Hindlimb muscle (tissue), 1 donor: Measurements from ENCODE around the gene TCEA3. TPM values are rescaled to one million over a fixed set of nuclear protein-coding genes. Genes with fewer than 3 reads are reported as not detected.

ENCODE experiments used
- DNase-seq: peaks from one replicate; pipeline ENCODE4 v3.0.0-alpha.2; 2013
- polyA plus RNA-seq: library from polyadenylated mRNA; unstranded; fragments of 120-200 nt; gene quantifications from one replicate; pipeline ENCODE4 v1.2.1, GENCODE V29; 2013; ENCODE audit not compliant: insufficient read length

TCEA3 gene
- polyA plus RNA-seq: 430 TPM

DNA sequence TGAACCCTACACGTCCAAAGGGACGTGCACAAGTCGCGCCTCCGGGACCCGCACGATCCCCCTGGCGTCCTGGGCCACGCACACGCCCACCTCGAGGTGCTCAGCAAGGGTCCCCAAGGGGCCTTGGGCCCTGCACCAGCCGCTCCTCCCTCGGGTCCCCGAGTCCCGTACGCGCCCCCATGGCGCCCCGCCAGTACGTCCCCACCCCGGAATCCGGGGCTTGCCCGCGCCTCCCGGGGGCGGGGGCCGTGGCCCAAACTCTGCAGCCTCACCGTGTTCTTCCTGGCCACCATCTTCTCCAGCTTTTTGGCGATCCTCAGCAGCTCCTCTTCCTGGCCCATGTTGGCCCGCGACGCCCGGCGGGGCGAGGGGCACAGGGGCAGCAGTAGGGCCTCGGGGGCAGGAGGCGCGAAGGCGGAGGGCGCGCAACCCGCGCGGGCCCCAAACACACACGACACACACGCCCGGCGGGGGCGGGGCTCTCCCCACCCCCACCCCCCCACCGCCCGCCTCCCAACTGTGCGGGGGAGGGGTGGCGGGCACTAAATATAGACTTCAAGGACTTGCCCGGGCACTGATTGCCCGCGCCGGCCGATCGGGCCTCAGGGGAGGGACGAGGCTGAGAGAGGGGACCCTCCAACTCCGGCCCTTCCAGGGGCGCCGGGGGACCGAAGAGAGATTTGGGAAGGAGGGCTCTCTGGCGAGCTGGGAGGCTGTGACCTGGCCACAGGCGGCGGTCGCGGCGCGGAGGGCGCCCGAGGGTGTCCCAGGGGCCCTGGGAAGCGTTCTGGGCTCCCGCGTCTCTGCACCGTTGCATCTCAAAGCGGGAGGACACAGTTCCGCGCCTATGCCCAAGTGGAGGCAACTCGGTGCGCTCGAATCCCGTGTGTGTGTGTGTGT lies at the start of gene TCEA3:
Gene TCEA3 (minus strand): TSS at position 456 of the 900 bp plus-strand sequence. CDS start 115 bp downstream, at position 341.
- DNase-seq: peak; percentile 48

DNA sequence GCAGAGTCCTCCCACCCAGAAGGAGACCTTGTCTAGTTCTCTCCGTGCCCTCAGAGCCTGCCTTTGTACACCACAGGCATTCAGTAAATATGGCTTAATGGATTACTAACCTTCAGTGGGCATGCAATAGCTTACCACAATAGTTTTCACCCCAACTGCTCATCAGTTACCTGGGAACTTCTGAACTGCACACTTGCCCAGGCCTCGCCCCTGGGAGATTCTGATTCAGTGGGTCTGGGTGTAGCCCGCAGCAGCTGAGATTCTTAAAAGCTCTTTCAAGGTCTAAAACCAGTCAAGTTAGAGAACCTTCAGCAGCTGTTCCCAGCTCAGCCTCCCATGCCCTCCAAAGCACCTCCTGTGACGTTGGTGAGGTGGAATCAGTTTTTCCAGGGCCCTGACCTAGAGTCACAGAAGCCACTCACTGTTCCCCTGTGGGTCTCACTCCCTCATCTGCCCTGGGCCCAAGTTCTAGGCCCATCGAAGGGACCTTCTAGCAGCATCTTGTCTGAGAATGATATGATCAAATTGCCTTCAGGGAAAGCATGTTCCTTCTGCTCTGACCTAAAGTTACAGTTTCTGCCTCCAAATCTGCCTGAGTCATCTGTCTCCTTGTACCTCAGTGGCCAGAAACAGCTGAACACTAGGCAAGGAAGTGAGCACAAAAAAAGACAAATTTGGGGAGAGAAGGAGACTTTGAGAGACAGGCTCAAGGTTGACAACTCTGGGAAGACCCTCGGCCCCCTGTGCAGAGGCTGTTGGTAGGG lies 48.7 kb upstream of the TCEA3 start:
- no peak for DNase-seq

DNA sequence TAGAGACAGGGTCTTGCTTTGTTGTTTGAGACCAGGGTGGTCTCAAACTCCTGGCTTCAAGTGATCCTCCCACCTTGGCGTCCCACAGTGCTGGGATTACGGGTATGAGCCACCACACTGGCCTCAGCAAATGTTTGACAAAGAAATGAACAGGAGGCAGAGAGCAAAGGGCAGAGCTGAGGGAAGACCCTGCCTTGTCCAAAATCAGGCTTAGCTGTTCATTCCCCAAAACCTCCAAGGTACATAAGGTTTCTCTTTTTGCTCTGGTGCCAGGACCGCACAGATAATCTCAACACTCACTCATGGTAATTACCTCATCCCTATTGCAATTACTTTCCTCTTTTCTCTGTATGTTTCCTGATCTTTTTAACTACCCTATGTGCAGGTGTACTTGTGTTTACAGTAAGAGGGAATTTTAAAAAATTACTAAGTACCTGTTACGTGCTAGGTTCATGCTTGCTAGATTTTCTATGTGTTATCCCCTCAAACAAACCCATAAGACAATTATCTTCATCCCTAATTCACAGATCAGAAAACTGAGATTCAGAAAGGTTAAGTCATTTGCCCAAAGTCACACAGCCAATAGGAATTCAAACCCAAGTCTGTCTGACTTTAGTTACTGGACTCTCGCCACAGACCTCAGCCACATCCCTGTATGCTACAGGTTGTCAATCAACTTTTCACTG lies 47.9 kb upstream of the TCEA3 start:
- no peak for DNase-seq

DNA sequence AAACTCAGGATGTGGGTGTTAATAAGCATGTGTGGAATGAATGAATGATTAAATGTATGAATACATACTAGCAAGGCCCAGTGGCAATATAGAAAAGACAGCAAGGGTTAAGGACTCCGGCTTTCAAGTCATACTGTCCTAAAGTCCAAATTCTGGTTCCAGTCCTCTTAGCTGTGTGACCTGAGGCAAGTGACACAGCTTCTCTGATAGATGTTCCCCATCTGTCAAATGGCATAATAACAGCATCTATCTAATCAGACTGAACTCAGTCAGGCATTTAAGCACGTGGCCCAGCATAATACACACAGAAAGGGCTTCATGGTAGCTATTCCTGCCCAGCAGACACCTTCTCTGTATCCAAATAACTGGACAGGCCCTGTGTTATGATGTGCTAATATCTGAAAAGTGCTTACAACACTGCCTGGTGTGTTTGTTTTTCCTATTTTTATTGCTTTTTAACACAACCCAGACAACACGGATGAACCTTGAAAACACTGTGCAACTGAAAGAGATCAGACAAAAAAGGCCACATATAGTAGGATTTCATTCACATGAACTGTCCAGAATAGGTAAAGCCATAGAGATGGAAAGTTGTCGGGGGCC lies 47.0 kb upstream of the TCEA3 start:
- no peak for DNase-seq

DNA sequence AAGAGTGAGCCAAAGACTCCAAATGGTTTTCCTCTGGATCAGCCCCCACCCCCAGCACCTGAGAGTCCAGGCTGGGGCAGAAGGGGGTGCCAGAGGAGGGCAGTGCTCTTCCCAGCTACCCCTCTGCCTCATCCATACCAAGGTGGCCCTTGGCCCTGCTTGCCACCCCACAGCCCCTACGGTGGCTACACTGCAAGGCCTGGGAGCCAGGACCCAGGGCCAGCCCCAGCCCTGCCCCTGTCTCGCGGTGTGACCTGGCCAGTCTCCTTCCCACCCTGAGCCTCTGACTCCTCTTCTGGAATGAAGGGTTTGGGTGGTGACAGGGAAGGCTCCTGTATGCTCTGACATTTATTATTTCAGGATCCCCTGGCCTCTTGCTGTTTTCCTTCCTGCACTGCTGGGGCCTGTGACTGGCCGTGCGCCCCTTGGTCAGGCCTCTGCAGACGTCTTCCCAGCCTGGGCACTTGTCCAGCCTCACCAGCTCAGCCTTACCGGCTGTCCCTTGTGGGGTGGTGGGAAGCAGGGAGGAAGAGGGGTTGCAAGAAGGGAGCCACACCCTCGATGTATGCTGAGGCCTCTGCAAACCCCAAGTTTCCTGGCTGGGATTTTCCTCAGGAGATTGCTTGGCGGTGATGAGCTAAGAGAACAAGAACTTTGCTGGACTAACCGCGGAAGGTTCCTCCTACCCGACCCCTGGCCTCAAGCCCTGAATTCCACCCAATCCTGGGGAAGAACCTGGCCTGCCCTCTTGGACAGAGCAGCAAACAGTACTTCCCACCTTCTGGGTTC lies 45.9 kb upstream of the TCEA3 start:
- peak; percentile 63 for DNase-seq

DNA sequence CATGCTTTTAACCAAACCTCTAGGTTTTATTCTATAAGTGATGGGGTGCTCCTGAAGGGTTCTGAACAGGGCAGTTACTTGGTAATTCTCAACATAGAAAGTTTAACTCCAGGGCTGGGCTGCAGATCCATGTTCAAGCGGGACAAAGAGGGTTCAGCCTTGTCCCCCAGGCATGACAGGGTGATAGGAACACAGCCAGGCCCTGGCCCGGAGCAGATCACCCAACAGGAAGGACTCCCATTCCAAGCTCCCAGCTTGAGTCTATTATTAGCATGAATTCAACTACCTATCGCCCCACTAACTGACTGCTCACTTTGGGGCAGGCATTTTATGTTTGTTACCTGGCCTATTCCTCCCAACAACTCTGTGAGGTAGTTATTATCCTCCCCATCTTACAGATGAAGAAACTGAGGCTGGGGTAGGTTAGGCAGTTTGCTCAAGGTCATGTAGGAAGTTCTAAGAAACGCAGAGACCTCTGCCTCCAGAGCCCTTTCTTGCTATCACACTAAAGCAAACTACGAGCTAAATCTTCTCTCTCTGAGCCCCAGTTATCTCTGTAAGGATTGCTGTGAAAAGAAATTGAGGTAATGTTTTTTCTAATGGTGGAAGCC lies 44.9 kb upstream of the TCEA3 start:
- no peak for DNase-seq

DNA sequence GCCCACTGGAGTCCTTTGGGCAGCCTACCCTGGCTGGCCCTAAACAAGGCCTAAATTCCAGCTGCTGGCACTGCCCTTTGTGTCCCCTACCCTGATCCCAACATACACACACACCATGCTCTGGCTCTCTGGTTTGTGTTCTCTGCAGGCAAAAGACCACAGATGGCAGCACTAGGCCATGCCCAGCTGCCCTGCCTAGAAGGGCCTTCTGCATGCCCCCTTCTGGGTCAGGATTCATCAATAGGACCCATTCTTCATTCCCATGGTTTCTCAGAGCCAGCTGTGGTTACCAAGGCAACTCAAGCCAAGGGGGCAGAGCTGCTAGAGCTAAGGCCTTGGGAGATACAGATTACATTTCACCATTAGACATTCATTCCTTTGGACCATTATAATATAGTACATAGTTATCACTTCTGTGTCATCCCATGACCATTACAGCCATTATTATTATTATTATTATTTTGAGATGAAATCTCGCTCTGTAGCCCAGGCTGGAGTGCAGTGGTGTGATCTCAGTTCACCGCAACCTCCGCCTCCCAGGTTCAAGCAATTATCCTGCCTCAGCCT lies 42.0 kb upstream of the TCEA3 start:
- DNase-seq: no peak

DNA sequence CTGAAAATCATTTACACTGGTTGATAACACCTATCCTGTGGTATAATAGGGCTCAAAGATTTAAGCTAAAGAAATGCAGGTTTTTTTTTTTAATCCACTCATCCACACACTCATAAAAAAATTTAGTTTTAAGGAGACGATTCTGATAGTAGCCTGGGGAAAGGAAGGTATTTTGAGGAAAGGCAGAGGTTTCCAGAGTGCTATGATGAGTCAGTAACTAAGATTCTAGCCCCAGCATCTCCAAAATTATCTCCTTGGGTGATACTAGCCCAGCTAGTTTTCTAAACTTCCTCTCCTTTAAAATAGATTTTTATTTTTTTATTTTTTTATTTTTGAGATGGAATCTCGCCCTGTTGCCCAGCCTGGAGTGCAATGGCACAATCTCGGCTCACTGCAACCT lies 38.7 kb upstream of the TCEA3 start:
- DNase-seq: no peak

DNA sequence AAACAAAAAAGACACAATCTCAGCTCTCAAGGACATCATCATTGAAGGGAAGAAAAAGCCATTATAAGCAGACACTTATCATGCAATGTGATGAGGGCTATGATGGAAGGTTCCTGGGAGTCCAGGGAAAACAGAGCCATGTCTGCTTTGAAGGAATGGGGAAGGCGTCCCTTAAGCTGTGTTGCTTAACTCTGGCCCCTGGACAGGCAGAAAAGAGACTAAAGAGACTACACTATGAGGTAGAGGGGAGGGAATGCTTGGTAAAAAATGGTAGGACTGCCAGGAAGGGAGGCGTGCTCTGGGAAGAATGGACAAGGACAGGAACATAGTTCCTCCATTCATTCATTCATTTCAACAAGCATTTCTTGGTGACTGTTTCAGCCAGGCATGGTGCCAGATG lies 38.2 kb upstream of the TCEA3 start:
- no peak for DNase-seq

DNA sequence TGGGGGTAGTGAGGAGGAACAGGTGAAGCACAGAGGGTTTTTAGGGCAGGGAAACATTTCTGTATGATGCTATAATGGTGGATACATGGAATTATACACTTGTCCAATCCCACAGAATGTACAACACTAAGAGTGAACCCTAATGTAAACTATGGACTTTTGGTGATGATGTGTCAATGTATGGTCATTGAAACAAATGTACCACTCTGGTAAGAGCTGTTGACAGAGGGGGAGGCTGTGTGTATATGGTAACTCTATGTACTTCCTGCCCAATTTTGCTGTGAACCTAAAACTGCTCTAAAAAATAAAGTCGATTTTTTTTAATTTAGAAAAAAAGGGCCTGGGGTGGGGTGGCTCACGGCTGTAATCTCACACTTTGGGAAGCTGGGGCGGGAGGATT lies 36.5 kb upstream of the TCEA3 start:
- no peak for DNase-seq

DNA sequence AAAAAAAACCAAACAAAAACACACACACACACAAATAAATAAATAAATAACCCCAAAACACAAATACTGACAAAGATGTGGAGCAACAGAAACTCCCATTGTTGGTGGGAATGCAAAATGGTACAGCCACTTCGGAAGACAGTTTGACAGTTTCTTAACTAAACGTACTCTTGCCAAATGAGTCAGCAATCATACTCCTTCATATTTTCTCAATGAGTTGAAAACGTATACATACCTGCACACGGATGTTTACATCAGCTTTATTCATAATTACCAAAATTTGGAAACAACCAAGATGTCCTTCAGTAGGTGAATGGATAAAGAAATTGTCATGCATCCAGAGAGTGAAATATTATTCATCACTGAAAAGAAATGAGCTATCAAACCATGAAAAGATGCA lies 36.0 kb upstream of the TCEA3 start:
- DNase-seq: no peak

DNA sequence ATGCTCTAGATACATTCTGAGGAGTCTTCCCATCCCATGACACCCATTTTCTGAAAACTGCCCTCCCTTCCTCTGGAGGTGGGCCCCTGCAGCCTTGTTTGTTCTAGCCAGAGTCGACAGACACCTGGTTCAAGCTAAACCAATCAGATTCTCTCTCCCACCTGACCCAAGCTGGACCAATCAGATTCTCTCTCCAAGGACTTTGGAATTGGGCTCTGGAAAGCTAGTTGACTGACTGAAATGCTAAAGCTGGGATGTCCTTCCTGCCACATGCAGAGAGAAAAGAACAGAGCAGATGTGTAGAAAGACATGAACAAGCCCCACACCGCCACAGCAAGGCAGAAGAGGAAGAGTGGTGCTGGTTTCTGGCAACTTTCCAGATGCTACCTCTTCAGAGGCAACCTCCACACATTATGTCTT lies 34.8 kb upstream of the TCEA3 start:
- DNase-seq: no peak

DNA sequence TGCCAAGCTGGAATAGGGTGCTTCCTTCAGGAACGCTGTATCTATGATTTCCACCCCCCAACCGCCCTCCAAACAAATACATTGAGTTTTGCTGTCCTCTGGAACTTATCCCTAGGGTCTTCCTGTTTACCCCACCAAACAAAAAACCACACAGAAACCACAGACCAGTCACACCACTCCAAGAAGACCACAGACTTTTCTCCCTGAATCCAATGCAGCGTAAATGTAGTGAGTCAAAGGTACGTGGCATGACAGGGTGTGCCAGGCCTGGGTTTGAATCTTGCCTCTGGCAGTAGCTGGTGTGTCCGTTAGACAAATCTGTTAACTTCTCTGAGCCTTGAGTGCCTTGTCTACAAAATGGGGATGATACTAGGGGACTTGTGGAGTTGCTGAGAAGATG lies 31.7 kb upstream of the TCEA3 start:
- no peak for DNase-seq

DNA sequence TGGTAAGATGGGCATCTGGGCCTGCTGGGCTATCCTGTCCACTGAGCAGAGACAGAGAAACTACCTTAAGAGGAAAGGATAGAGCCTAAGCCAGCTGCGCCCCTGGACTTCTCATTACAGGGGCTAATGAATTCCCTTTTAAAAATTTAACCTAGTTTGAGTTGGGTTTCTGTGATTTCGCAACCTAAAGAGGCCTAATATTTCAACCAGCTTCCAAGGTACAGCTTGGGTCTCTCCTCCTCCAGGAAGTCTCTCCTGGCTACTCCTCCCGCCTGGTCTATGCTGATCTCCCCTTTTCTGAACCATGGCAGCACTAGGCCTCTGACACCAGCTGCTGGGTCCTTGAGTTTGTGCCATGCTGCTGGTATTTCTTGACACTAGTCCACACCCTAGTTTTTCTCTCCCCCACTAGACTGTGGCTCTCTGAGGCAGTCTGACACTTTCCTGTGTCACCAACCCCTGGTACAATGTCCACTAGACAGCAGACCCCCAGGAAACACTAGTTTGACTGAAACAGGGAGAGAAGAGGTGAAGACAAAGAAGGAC lies 29.0 kb upstream of the TCEA3 start:
- no peak for DNase-seq

DNA sequence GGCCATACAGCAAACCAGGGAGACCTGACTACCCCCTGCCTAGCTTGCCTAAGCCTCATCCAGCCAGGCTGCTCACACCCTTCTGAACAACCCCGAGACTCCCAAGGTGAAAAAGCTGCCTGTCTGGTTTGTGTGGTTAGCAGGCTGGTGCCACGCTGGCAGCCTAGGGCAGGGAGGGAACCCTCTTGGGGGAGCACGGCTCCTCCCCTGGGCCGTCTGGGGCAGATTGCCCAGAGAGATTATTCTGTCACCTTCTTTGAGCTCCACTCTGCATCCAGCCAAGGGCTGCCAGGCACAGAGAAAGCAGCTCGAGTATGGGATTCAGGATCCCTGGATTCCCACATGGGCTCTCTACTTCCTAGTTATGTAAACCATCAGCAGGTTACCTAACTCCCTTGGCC lies 27.5 kb upstream of the TCEA3 start:
- no peak for DNase-seq

DNA sequence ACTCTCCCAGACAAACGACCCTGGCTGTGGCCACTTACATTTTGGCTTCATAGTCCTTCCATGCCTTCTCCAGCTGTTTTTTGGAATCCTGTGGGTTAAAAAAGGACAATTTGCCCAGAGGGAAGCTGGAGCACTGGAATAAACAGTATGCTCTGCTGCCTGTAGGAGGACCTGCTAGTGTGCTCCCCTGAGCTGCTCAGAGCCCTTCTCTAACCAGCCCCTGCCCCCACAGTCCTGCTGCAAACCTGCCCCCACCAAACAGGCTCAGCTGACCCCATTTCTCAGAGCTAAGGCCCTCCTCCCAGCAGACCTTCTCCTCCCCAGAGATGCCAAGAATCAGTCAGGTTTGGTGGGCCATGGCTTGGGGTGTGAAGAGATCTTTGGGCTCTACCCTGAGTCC lies 26.9 kb upstream of the TCEA3 start:
- DNase-seq: no peak

DNA sequence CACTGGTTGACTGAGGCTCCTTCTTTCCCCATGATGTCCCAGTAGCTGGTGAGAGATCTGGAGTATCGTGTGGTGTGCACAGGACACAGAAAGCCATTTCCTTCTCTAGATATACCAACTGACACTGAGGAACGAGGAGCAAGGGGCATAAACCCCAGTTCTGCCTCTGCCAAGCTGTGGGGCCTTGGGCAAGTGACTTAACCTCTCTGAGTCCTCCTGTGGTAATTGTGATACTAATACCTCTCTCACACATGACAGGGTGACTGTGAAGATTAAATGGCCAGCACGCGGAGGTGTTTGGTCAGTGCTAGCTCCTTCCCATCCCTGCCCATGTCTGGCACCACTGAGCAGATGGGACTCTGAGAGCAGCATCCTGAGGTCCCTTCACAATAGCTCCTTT lies 26.3 kb upstream of the TCEA3 start:
- DNase-seq: no peak

DNA sequence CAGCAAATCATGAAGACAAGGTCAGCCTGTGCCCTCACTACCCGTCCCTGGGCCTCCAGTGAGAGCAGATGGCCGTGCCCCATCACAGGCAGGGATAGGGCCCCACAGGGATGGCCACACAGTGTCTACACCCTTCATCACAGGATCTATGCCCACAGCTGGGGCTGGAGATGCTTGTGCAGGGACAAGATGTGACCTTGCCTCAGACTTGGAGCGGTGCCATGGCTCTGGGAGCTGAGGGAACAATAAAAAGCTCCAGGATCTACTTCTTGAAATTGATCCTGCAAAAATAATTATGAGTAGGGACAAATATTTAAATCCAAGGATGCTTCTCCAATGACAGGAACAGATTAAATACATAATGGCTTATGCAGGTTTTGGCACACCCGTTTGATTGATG lies 25.4 kb upstream of the TCEA3 start:
- DNase-seq: peak; percentile 49

DNA sequence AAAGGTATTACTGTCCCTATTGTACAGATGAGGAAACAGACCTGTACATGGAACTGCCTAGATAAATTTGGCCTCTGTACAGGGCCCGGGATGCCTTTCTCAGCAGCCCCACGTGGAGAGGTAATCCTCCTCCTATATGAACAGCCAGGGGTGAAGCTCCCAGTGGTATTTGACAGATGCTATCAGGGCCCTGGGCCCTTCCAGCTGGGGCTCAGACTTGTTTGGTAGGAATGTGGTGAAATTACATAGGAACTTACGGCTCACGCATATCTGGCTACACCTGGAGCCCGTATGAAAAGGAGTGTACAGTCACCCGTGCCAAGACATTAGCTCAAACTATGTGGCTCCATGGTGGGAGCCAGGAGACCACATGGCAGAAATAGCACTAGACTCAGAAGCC lies 24.8 kb upstream of the TCEA3 start:
- DNase-seq: no peak

DNA sequence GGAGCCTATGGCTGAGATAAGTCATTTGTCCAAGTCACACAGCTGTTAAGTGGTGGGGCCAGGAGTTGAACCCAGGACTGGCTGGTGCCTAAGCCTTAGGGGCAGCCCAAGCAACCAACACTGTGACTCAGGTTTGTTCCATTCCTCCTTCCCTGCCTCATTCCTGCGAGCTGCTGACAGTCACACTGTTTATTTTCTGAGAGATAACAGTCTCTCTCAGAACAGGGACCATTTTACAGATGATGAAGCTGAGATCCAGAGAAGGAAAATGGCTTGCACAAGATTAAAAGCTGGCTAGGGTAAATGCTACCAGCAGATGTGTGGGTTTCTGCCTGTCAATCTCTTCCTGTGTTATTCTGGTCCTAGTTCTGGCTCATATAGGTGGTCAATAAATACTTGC lies 24.3 kb upstream of the TCEA3 start:
- DNase-seq: no peak
